HepG2 (cell line): ENCODE results near the gene NECTIN2. TPM values are rescaled to one million over a fixed set of nuclear protein-coding genes. Genes with fewer than 3 reads are reported as not detected.

Experiments
- DMAP1 ChIP-seq: IDR thresholded peaks from 2 replicates; pipeline ENCODE4 v1.6.1; 2016
- E2F2 ChIP-seq: sonication (generic); formaldehyde crosslinking; IDR thresholded peaks from 2 replicates; pipeline ENCODE4 v1.4.0; 2020; ENCODE audit warnings: missing genetic modification reagents, borderline replicate concordance
- ELF3 ChIP-seq: IDR thresholded peaks from 2 replicates; pipeline ENCODE4 v1.6.1; 2016; ENCODE audit warnings: missing genetic modification reagents, missing compliant biosample characterization
- GTF3A ChIP-seq: sonication (generic); formaldehyde crosslinking; conservative IDR thresholded peaks from 2 replicates; pipeline ENCODE4 v1.4.0; 2020; ENCODE audit warnings: mild to moderate bottlenecking, missing genetic modification reagents
- HOXA7 ChIP-seq: sonication (generic); formaldehyde crosslinking; IDR thresholded peaks from 2 replicates; pipeline ENCODE4 v1.8.1; 2022; ENCODE audit warnings: mild to moderate bottlenecking, missing genetic modification reagents, moderate library complexity
- ISL2 ChIP-seq: sonication (generic); formaldehyde crosslinking; IDR thresholded peaks from 2 replicates; pipeline ENCODE4 v1.5.0; 2020; ENCODE audit warnings: missing genetic modification reagents
- MYNN ChIP-seq: sonication (generic); formaldehyde crosslinking; IDR thresholded peaks from 2 replicates; pipeline ENCODE4 v1.4.0; 2020; ENCODE audit warnings: mild to moderate bottlenecking, low read depth, missing genetic modification reagents
- NFIB ChIP-seq: sonication (generic); formaldehyde crosslinking; IDR thresholded peaks from 2 replicates; pipeline ENCODE4 v1.9.0; 2021; ENCODE audit warnings: missing genetic modification reagents, mild to moderate bottlenecking, borderline replicate concordance
- NFYB ChIP-seq: sonication (generic); formaldehyde crosslinking; IDR thresholded peaks from 2 replicates; pipeline ENCODE4 v1.4.0; 2020; ENCODE audit warnings: missing genetic modification reagents
- NRL ChIP-seq: sonication (generic); formaldehyde crosslinking; IDR thresholded peaks from 2 replicates; pipeline ENCODE4 v1.5.0; 2020; ENCODE audit warnings: missing genetic modification reagents, mild to moderate bottlenecking, moderate library complexity, borderline replicate concordance
- PAF1 ChIP-seq: IDR thresholded peaks from 2 replicates; pipeline ENCODE4 v1.6.1; 2016; ENCODE audit warnings: missing genetic modification reagents, missing compliant biosample characterization
- SAFB2 ChIP-seq: sonication (generic); formaldehyde crosslinking; IDR thresholded peaks from 2 replicates; pipeline ENCODE4 v1.5.1; 2020; ENCODE audit warnings: missing genetic modification reagents, low read depth, mild to moderate bottlenecking, borderline replicate concordance
- SNAI1 ChIP-seq: sonication (generic); formaldehyde crosslinking; IDR thresholded peaks from 2 replicates; pipeline ENCODE4 v1.5.0; 2020; ENCODE audit warnings: mild to moderate bottlenecking, missing genetic modification reagents, borderline replicate concordance
- SSRP1 ChIP-seq: IDR thresholded peaks from 2 replicates; pipeline ENCODE4 v1.6.1; 2016; ENCODE audit warnings: control low read depth
- ZKSCAN1 ChIP-seq: fragments of 150-350 bp; IDR thresholded peaks from 2 replicates; pipeline ENCODE4 v1.6.1; 2014; ENCODE audit warnings: low read length
- ZKSCAN5 ChIP-seq: sonication (generic); formaldehyde crosslinking; IDR thresholded peaks from 2 replicates; pipeline ENCODE4 v1.5.1; 2020; ENCODE audit warnings: mild to moderate bottlenecking, missing genetic modification reagents
- ZMYM2 ChIP-seq: sonication (generic); formaldehyde crosslinking; IDR thresholded peaks from 2 replicates; pipeline ENCODE4 v1.8.0; 2022; ENCODE audit warnings: mild to moderate bottlenecking, missing genetic modification reagents
- ZNF10 ChIP-seq: sonication (generic); formaldehyde crosslinking; IDR thresholded peaks from 2 replicates; pipeline ENCODE4 v1.4.0; 2020; ENCODE audit warnings: mild to moderate bottlenecking, low read depth, missing genetic modification reagents, borderline replicate concordance
- ZNF235 ChIP-seq: sonication (generic); formaldehyde crosslinking; IDR thresholded peaks from 2 replicates; pipeline ENCODE4 v1.8.1; 2023; ENCODE audit warnings: mild to moderate bottlenecking, missing genetic modification reagents, borderline replicate concordance
- ZNF414 ChIP-seq: sonication (generic); formaldehyde crosslinking; IDR thresholded peaks from 2 replicates; pipeline ENCODE4 v1.5.0; 2020; ENCODE audit warnings: missing genetic modification reagents
- ZNF468 ChIP-seq: sonication (generic); formaldehyde crosslinking; IDR thresholded peaks from 2 replicates; pipeline ENCODE4 v1.8.0; 2022; ENCODE audit warnings: mild to moderate bottlenecking, moderate library complexity, missing genetic modification reagents
- ZNF878 ChIP-seq: sonication (generic); formaldehyde crosslinking; IDR thresholded peaks from 2 replicates; pipeline ENCODE4 v1.8.1; 2023; ENCODE audit warnings: mild to moderate bottlenecking, missing genetic modification reagents, moderate library complexity
- ZSCAN20 ChIP-seq: sonication (generic); formaldehyde crosslinking; IDR thresholded peaks from 2 replicates; pipeline ENCODE4 v1.4.0; 2020; ENCODE audit warnings: missing genetic modification reagents, mild to moderate bottlenecking, borderline replicate concordance
- polyA plus RNA-seq, 8 experiments: library from polyadenylated mRNA; depleted of rRNA in 3 of 8; stranded (reverse) in 7 of 8; unstranded in 1 of 8; fragments of >200 nt; fragmentation: Illumina TruSeq in 4 of 8; extraction: Trizol in 4 of 8; gene quantifications; 2 replicates each; pipeline versions ENCODE4 v1.2.1 to v1.2.3, GENCODE V29; 2011 to 2016; ENCODE audit warnings: low read depth in 4 of 8, missing spikeins in 1 of 8, mixed read lengths in 1 of 8; ENCODE audit not compliant: insufficient read depth in 1 of 8
- total RNA-seq, 5 experiments: library from RNA; depleted of rRNA; stranded (reverse); fragments of >200 nt; fragmentation: Illumina TruSeq; extraction: Trizol; gene quantifications; 2 replicates each; pipeline ENCODE4 v1.2.3, GENCODE V29; 2016; ENCODE audit warnings: low read depth in 1 of 5
- TF ChIP-seq, protein P1 (sequence below): sonication (generic); formaldehyde crosslinking; IDR thresholded peaks from 2 replicates; pipeline ENCODE4 v1.4.0; 2020; ENCODE audit warnings: missing genetic modification reagents, borderline replicate concordance

NECTIN2 gene
- total and polyA plus RNA-seq, 2 of the 13 experiments (the other 11 are each of a cell fraction or from before 2014, with no cell fraction given): 75.4 to 114 TPM

- TF ChIP-seq ZSCAN20 (CRISPR knock-in tag) (no peak), ZNF878 (CRISPR knock-in tag) (no peak), ZNF235 (0 out of 2 replicates have a peak, but pooled peaks have one; percentile 27), ZNF10 (no peak), ZKSCAN1 (no peak), HOXA7 (no peak), SSRP1 (CRISPR knock-in tag) (no peak), MYNN (CRISPR knock-in tag) (no peak), PAF1 (CRISPR knock-in tag) (no peak), GTF3A (CRISPR knock-in tag) (no peak), E2F2 (CRISPR knock-in tag) (no peak), SAFB2 (CRISPR knock-in tag) (no peak), NRL (CRISPR knock-in tag) (no peak), ELF3 (CRISPR knock-in tag) (0 out of 2 replicates have a peak, but pooled peaks have one; percentile 15), ISL2 (CRISPR knock-in tag) (no peak), DMAP1 (CRISPR knock-in tag) (no peak; the same call in 1 of the 2 replicates), ZKSCAN5 (CRISPR knock-in tag) (no peak), ZNF468 (no peak), NFYB (CRISPR knock-in tag) (0 out of 2 replicates have a peak, but pooled peaks have one; percentile 21), SNAI1 (CRISPR knock-in tag) (0 out of 2 replicates have a peak, but pooled peaks have one; percentile 25), NFIB (CRISPR knock-in tag) (no peak), ZNF414 (CRISPR knock-in tag) (0 out of 2 replicates have a peak, but pooled peaks have one; percentile 1), ZMYM2 (CRISPR knock-in tag) (no peak)
- TF ChIP-seq, protein P1, sequence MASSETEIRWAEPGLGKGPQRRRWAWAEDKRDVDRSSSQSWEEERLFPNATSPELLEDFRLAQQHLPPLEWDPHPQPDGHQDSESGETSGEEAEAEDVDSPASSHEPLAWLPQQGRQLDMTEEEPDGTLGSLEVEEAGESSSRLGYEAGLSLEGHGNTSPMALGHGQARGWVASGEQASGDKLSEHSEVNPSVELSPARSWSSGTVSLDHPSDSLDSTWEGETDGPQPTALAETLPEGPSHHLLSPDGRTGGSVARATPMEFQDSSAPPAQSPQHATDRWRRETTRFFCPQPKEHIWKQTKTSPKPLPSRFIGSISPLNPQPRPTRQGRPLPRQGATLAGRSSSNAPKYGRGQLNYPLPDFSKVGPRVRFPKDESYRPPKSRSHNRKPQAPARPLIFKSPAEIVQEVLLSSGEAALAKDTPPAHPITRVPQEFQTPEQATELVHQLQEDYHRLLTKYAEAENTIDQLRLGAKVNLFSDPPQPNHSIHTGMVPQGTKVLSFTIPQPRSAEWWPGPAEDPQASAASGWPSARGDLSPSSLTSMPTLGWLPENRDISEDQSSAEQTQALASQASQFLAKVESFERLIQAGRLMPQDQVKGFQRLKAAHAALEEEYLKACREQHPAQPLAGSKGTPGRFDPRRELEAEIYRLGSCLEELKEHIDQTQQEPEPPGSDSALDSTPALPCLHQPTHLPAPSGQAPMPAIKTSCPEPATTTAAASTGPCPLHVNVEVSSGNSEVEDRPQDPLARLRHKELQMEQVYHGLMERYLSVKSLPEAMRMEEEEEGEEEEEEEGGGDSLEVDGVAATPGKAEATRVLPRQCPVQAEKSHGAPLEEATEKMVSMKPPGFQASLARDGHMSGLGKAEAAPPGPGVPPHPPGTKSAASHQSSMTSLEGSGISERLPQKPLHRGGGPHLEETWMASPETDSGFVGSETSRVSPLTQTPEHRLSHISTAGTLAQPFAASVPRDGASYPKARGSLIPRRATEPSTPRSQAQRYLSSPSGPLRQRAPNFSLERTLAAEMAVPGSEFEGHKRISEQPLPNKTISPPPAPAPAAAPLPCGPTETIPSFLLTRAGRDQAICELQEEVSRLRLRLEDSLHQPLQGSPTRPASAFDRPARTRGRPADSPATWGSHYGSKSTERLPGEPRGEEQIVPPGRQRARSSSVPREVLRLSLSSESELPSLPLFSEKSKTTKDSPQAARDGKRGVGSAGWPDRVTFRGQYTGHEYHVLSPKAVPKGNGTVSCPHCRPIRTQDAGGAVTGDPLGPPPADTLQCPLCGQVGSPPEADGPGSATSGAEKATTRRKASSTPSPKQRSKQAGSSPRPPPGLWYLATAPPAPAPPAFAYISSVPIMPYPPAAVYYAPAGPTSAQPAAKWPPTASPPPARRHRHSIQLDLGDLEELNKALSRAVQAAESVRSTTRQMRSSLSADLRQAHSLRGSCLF (CRISPR knock-in tag): no peak
Observed at GRCh38 chr19:44847144-44848035, 1.3 kb downstream of the NECTIN2 start (continued).
